ENCODE measurements around the gene FSCN2.

The FSCN2 gene, protein sequence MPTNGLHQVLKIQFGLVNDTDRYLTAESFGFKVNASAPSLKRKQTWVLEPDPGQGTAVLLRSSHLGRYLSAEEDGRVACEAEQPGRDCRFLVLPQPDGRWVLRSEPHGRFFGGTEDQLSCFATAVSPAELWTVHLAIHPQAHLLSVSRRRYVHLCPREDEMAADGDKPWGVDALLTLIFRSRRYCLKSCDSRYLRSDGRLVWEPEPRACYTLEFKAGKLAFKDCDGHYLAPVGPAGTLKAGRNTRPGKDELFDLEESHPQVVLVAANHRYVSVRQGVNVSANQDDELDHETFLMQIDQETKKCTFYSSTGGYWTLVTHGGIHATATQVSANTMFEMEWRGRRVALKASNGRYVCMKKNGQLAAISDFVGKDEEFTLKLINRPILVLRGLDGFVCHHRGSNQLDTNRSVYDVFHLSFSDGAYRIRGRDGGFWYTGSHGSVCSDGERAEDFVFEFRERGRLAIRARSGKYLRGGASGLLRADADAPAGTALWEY

DNA sequence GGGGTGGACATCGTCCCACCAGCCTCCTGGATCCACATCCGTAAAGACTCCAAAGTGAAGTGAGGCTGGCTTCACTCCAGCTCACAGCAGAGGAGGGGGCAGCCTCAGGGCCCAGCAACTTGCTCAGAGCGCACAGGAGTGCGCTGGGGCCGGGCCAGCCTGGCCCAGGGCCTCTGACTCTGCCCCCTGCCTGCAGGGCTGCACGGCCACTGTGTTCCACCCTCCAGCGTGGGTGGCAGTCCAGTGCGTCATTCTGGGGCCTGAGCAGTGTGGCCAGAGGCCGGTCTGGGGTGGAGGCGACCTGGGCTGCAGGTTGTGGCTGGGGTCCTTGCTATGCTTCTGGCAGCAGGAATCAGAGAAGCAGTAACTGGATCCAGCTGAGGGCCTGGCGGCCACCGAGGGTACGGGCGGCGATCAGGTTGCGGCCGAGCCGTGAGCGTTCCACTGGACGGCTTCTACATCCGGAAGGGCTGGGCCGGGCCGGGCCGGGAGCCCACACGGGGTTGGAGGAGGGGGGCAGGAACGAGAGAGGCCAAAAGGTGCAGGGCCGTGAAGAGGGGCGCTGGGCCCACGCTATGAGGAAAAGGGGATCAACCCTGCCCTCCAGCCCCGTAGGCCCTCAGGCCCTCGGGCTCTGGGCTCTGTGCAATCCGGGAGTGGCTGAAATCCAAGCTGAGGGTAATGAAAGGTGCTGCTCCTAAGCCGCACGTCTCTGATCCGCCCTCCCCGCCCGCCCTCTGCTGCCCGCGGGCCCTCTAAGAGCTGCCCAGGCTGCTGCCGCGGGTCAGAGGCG lies at the start of gene FSCN2:
Gene FSCN2 (plus strand): TSS at position 787 of the 793 bp plus-strand sequence. CDS start 155 bp downstream, outside the sequence.
- DNase-seq: no peak

DNA sequence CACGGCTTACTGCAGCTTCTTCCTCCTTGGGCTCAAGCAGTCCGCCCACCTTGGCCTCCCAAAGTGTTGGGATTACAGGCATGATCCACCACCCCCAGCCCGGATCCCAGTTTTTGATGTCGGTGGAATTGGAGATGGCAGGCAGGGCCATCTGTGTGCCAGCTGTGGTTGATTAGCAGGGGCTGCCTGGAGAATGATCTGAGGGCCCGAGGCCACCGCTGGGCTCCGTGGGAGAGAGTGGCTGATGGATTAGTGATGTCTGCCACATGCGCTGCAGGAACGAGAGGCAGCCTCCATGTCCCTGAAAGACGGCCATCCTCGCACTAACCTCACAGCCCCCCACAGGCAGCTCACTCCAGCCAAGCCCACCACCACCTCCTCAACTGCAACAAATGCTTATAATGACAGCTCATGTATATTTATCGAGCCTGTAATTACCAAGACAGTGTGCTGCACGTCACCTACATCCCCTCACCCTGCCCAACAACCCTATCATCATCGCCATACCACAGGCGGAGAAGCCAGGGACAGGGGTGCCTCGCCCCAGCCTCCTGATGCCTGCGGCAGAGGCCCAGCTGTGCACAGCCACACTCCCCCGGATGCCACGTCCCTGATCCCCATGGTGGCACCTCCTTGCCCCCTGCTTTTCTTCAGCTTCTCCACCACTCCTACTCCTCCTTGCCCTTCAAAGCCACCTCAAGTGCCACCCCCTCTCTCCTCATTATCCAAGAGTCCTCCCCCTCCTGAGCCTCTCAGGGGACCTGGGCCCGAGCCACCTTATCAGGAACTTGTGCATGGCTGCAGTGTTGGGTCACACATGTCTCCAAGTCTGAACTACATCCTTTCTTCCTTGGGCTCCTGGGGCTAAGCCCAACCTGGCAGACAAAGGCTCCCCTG lies 48.8 kb upstream of the FSCN2 start:
- no peak for DNase-seq

DNA sequence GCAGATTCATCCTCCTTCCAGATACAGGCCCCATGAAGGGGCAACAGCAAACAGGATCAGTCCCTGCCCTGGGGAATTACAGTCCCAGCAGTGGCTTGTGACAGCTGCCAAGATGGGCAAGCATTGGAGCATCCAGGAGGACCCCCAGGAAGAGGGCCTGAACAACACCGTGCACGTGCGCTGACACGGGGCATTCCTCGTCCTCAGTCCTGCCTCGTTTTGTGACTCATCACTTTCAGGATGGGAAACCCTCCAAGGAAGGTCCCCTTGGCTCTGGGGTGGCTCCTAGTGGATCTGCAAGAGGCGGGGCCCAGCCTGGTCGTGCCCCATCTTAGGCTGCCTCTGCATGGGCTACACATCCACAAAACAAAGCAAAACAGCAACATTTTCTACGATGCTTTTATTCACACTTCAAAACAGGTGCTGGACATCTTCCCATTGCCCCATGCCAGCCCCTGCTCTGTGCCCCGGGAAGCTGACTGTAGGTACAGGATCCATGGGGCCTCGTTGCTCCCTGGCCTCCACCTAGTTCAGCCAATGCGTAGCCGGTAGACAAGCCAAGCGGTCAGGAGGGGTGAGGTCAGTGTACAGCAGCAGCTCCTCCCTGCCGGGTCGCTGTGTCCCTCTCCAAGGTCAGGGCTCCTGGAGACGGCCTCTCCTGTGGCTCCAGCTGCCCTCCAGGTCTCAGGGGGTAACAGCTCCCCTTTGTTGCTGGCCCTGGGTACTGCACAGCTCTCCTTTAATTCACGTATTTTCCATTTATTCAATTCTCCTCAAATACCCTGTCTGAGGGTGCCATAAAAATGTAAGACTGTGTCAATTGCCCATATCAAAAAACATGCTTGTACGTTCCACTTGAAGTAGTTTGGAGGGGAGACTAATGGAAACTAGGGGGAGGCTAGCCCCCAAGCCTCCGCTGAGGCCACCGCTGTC lies 47.8 kb upstream of the FSCN2 start:
- no peak for DNase-seq

DNA sequence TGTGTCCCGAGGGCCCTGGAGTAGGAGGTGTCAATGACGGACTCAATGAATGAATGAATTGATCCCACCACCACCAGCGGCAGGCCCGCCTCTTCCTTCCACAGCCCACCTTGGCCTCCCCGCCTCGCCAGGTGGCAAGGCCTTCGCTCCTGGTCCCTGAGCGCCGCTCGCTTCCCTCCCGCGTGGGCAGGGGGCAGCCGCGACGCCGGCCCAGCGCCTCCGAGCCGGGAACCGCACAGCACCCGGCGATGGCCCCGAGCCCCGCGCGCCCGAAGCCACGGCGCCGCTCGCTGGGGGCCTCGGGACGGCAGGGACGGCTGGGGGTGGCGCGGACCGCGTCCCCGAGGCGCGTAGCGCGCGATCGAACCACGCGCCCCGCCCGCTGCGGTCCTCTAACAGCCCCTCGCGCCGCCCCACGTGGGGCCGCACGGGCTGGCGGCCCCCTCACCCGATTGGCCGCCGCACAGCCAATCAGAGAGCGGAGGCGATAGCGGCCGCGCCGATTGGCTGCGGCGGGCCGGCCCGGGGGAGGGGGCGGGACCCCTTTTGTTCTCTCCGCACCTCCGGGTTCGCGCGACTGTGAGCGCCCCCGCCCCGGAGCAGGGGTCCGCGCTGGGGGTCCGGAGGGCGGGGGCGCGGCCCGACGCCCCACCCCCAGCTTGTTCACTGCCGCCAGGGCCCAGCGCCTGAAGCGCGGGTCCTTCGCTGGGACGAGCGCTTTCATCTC lies 46.9 kb upstream of the FSCN2 start:
- peak; percentile 54 for DNase-seq

DNA sequence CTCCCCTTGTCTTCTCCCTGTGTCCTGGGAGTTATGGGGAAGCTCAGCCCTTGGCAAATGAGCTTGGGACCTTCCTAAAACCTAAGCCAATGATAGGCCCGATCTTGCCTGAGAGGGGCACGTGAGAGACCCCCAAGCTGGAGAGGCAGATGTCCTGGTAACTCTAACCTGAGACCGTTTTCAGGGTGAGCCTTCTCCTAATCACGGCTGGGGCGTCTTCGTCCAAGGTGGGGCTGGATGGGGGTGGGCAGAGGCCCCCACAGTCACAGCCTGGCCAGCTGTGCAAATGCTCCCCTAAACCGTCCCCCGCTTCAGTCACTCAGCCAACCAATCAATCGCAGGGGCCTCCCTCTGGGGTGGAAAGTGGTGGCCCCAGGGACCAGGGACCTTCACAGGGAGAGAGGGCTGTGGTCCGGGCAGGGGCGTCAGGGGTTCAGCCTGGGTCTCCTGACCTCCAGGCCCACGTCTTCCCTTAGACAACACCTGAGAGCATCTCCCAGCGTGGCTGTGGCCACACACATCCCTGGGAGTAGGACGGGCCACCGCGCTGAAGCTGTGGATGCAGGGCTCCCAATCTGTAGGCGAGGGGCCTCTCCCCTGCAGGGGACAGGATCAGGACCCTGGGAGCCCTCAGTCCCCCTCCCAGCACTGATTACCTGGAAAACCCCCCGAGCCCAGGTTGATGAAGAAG lies 46.2 kb upstream of the FSCN2 start:
- DNase-seq: no peak

DNA sequence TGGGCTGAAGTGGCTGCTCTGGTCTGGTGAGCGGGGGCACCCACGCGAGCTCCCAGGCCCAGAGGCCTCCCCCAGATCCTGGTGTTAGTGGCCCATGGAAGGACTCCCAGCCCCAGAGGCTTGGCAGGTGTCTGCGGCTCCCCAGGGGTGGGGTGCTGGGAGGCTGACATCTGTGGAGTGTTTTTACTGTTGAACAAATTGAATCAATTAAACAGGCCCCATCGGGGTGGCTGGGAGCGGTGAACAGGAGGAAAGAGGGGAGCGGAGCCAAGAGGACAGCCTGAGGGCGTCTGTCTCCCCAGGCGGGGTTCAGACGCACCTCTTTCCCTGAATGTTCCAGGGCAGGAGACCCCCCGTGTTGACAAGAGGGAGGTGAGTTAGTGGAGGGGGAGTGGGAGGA lies 45.5 kb upstream of the FSCN2 start:
- no peak for DNase-seq

DNA sequence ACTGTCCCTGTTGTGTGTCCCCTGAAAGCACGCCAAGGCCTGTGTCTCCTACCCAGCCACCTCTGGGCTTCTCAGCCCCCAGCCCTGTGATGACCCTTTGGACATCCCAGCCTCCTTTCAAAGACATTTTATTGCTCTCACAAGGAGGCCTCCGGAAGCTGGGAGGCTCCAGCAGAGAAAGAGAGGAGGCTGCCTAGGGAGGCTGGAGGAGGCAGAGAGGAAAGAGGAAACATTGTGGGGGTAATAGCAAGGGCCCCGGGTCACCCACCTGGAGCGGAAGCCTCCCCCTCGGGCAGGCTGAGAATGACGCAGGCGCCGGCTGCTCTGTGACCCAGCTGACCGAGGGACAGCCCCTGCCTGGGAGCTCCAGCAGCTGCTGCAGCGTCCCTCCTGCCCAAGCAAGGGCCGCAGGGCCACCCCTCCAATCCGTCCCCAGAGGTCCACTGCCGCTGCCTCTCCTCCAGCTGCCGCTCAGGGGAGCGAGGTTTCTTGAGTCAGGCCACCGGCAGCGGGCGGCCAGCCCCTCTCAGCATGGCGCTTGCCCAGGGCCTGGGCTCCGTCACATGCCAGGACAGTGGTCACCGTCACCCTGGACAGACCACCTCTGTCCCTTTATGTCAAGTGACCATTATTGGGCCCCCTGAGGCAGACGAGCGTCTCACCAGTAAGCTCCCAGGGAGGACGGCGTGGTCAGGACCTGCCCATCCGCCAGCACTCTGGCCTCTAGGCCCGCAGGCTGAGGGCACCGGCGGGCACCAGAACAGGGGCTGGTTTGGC lies 44.9 kb upstream of the FSCN2 start:
- DNase-seq: no peak

DNA sequence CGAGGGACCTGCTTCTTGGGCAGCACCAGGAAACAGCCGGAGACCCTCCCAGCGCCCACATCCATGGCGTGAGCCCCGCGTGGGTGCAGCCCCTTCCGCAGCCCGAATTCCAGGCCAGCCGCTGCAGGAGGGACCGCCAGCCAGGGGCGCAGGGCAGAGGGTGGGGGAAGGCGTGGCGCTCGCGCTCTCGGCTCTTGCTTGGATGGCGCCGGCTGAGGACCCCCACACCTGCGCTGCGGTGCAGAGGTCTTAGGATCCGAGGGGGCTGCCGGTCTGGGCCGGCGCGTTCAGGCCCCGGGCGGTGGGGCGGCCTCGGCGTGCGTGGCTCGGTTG lies 44.3 kb upstream of the FSCN2 start:
- no peak for DNase-seq

DNA sequence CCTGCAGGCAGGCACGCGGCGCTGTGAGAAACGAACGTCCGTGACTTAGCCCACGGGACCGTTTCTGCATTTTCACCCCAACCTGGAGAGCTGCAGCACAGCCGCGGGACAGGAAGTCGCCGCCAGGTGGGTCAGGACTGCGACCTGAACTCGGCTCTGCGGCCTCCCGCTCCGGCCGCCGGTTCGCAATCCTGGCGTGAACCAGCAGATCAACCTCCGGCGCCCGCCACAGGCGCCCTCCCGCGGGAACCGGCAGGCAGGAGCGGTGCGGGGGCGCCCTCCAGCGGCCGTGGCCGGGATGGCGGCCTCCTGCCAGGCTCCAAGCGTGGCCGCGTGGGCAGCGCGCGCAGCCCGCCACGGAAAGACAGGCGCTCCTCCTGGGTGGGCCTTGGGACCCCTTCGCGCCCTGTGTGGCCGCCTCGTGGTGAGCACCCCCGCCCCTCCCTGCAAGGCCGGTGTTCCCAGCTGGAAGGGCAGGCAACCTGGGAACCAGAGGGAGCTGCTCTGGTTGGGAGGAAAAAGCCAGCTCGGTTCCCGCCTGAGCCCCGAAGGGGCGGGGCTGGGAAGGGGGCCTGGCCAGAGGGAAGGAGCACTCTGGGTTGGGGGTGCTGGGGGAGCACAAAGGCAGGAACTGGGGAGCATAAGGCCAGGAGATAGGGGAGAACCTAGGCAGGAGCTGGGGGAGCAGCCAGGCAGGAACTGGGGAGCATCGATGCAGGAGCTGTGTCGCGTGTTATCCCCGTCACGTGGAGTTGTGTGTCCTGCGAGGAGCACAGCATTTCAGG lies 43.8 kb upstream of the FSCN2 start:
- peak; percentile 87 for DNase-seq

DNA sequence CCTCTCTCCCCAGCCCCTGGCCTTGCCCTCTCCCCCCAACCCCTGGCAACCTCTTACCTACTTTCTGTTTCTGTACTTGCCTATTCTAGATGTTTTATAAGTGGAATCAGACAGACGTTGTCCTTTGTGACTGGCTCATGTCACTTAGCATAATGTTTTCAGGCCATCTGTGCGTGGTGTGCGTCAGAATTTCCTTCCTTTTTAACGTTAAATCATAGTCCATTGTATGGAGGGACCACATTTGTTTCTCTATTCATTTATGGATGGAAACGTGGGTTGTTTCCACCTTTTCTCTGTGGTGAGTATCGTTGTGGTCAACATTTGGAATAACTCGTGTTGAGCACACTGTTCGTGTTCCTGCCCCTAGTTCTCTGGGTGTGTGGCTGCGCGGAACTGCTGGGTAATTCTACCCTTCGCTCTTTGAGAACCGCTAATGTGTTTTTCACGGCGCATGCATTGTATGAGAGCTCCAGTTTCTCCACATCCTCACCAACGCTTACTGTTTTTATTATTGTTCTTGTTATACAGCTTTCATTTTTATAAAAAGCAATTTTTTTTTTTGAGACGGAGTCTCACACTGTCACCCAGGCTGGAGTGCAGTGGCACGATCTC lies 41.9 kb upstream of the FSCN2 start:
- no peak for DNase-seq

DNA sequence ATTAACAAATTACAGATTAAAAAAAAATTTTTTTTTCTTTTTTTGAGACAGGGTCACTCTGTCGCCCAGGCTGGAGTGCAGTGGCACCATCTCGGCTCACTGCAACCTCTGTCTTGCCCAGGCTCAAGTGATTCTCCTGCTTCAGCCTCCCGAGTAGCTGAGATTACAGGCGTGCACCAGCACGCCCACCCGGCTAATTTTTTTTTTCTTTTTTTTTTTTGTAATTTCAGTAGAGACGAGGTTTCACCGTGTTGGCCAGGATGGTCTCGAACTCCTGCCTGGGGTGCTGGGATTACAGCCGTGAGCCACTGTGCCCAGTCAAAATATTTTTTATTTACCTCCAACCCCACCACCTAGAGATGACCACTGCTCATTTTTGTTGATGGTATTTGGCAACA lies 41.1 kb upstream of the FSCN2 start:
- no peak for DNase-seq

DNA sequence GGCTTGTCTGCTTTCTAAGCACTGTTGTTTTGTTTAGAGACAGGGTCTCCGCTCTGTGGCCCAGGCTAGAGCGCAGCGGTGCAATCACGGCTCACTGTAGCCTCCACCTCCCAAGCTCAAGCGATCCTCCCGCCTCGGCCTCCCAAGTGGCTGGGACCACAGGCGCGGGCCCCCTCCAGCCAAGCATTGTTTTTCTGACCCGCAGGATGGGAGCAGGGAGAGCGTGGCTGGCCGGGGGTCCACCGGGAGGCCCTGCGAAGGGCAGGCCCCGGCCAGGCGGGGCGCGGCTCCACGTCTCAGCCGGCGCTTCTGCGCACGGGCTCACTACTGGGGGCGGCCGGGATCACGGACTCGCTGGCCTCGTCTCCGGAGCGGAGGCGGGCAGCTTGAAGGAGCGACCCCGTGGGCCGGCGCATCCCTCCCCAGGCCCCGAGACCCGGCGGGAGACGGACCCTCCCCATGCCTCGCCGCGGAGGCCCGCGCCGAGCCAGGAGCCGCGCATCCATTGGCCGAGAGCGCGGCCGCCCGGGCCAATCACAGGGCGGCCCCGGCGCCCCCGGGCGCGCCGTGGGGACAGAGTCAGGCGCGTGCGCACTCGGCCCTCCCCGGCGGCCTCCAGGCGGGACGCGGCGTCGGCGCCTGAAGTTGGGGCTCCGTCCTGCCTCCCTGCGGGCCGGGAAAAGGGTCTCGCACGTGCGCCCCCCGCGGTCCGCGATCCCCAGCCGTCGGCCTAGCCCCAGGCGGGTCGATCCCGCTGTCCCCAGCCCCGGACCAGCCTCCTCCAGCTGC lies 40.5 kb upstream of the FSCN2 start:
- peak; percentile 75 for DNase-seq

DNA sequence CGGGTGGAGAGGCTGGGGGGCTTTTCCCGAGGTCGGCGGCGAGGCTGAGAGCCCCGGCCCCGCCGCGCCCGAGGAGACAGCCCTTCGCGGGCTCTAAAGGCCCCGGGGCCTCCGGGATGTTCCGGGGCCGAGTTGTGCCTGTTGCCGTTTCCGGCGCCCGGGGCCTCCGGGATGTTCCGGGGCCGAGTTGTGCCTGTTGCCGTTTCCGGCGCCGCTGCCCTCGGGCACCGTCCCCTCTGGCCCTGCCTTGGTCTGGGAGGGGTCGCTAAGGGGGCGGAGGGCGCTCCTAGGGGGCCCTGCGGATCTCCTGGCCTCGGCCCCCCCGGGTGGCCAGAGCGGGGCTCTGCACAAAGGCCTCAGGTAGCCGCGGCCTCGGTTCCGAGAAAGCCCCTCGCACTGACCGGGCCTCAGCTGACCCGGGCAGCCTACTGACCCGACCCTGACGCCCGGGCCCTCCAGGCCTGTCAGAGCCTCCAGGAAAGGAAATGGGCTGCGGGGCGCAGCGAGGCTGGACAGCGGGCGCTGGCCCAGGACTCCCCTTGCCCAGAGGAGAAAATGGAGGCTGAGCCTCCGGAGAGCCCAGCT lies 39.8 kb upstream of the FSCN2 start:
- no peak for DNase-seq

DNA sequence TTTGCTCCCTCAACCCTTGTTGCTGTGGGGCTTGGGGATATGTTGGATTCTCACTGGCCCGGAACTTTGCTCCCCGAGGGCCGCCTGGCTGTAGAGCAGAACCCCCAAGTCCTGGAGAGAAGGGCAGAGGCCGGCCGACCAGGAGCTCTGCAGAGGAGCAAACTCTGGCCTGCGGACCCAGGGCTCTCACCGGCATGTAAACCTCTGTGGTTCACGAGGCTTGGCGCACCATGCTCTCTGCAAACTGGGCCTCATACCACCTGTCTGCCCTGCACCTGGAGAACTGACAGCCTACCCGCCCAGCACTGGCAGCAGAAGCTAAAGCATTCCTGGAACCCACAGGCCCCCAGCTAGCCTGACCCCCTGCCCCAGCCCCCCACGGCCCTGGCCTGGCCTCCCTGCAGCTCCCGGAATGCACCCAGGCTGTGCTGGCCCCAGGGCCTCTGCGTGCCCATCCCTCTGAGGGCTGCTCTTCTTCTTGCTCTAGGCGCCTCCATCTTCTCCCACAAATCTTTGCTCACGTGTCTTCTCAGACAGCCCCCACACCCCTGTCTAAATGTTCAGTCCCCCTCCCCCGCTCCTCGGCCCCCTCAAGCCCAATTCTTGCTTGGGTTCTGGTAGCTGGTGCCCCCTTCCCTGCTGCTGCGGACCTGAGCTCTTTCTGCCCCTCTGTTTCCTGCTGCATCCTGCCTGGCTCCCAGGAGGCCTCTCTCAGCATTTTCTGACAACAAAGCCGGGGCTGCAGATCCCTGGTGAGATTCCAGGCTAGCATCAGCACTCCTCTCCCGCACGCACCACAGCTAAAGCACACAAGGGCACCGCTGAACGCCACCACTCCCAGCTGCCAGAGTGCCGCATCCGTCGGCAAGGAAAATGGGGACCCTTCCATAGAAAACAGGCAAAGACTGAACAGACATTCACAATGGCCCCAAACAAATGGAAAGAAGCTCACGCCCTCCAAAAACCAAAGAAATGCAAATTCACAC lies 38.9 kb upstream of the FSCN2 start:
- DNase-seq: no peak

DNA sequence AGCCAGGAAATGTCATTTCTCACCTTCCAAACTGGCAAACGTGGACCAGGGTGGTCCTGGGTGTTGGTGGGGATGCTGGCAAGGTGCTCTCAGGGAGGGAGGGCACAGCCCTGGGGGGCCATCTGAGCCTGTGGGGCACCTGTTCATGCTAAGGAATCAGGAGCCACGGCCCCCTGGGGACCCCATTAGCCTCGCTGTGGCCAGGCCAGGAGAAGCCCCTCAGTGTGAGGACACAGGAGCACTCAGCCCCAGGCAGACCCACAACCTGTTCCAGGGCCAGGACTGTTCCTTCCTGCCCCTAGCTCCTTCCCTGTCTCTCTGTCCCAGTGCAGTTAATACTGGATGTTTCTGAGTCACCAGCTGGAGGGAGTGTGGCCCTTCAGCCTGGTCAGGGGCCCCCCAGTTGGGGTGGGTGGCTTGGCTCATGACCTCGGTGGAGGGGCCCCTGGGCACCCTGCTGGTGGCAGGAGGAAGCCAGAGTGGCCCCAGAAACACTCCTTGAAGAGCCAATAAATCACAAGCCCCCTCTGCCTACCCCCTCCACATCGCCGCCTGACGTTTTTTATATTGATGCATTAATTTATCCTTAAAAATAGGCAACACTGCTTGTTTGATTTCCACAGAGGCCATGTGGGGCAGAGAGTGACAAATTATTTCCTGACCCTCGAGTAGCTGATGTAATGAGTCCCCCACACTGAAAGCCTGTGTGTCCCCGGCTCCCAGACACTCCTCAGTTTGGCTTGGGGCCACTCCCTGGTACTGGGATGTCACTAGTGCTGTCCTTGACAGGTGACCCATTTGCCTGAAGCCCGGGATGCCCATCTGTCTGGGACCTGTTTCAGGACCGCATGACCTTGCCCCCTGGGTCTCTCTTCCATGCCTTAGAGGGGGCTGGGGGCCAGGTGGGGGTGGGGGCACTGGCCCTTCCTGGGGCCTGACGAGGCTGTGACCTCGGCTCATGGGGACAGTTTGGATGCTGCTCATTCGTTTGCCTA lies 37.9 kb upstream of the FSCN2 start:
- no peak for DNase-seq

Measured in activated CD4-positive, alpha-beta T cell treated with anti-CD3 and anti-CD28 coated beads, Interleukin-2, amount 50 U/mL, for 1 hour (primary cell).